Activated naive CD4-positive, alpha-beta T cell treated with anti-CD3 and anti-CD28 coated beads, Interleukin-2, amount 50 U/mL, for 24 hours (primary cell): Measurements from ENCODE around the gene NKD1.

Experiments
- H3K27ac Mint-ChIP-seq: one replicate; pipeline ENCODE4 v1.8.0; 2021; ENCODE audit warnings: mild to moderate bottlenecking, mixed read lengths
- H3K27me3 Mint-ChIP-seq: one replicate; pipeline ENCODE4 v1.8.0; 2021; ENCODE audit warnings: mixed read lengths
- H3K36me3 Mint-ChIP-seq: one replicate; pipeline ENCODE4 v1.8.0; 2021; ENCODE audit warnings: mixed read lengths
- H3K4me1 Mint-ChIP-seq: one replicate; pipeline ENCODE4 v1.8.0; 2021; ENCODE audit warnings: mixed read lengths
- H3K4me3 Mint-ChIP-seq: one replicate; pipeline ENCODE4 v1.8.0; 2021; ENCODE audit warnings: mild to moderate bottlenecking, mixed read lengths
- H3K9me3 Mint-ChIP-seq: one replicate; pipeline ENCODE4 v1.8.0; 2021; ENCODE audit warnings: mixed read lengths

The NKD1 gene

DNA sequence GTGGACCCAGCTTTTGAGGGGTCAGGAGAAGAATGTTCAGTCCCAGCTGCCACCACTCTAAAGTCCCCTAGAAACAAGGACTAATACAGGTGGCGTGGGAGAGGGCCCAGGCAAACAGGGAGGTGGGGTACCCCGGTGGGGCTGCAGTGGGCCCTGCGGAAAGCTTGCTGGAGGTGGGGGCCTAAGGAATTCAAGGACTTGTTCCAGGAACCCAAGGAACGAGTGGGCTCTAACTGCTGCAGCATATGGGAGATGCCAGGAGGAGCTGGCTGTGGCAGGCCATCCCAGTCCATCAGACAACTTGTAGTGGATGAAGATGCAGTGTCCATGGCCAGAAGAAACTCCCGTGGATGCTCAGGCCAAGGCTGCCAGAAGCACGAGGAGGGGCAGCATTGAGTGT lies 122.3 kb downstream of the NKD1 start:
- Mint-ChIP-seq H3K27ac (no peak overlapping the region), H3K4me3 (no peak overlapping the region), H3K27me3 (no peaks in the 10 kb centered on the region), H3K9me3 (no peaks in the 10 kb centered on the region), H3K4me1 (peaks cover 35% of the 10 kb centered on the region), H3K36me3 (peaks cover 25% of the 10 kb centered on the region)

DNA sequence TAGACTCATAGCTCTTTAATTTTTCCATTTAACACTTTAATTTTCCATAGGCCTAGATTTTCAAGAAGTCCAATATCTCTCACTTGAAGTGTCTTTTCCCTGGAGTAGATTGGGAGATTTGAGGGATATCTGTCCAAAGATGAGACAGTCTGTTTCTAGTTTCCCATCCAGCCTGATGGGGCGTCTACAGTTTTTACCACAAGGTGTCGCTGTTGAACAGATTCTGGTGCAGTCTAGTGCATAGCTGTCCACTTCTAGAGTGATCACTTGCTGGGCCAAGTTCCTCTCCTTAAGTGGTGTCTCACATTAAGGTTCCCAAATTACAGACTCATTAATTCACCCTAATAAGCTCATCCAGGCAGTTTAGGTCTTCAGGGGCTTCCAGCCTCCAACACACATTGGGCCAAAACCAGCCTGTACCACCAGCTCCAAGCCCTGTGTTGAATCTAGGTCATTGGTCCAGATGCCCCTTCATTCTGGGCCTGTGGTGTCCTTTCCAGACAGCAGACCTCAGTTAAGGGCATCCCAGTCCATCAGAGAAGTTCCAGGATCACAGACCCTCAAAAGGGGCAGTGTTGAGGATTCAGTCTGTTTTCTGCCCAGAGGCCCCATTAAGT lies 123.6 kb downstream of the NKD1 start:
- H3K36me3 Mint-ChIP-seq: peaks cover 31% of the 10 kb centered on the region
- H3K9me3 Mint-ChIP-seq: no peaks in the 10 kb centered on the region
- H3K4me3 Mint-ChIP-seq: no peak overlapping the region
- H3K27me3 Mint-ChIP-seq: no peaks in the 10 kb centered on the region
- H3K27ac Mint-ChIP-seq: peak overlapping the region; percentile 69
- H3K4me1 Mint-ChIP-seq: peaks cover 30% of the 10 kb centered on the region

DNA sequence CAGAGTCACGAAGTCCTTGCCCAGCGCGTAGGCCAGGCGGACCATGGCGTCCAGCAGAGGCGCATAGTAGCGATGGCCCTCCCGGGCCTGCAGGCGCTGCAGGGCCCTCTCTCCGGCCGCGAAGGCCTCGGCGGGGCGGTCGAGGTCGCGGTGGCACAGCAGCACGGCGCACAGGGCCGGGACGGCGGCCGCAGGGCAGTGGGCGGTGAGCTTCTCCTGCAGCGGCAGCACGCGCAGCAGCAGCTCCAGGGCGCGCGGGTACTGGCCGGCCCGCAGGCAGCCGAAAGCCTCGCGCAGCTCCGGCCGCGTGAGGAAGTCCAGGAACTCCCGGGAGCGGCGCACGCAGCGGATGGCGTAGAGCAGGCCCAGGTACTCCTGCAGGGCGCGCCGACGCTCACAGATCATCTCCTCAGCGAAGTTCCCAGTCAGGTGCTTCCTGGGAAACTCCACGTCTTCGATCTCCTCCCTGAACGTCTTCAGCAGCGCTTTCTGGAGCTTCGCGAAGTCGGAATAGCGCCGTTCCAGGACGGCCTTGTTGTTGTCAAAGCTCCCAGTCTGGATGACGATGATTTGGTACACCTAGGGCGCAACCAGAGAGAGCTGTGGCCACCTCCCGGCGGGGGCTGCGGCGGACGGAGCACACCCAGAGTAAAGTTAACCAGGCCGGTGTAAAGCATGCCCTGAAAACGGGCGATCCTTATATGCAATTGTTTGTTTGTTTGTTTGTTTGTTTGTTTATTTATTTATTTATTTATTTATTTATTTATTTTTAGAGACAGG lies 125.5 kb downstream of the NKD1 start:
- Mint-ChIP-seq H3K4me1 (peaks cover 31% of the 10 kb centered on the region), H3K9me3 (no peaks in the 10 kb centered on the region), H3K27ac (no peak overlapping the region), H3K36me3 (peaks cover 32% of the 10 kb centered on the region), H3K4me3 (no peak overlapping the region), H3K27me3 (no peaks in the 10 kb centered on the region)

DNA sequence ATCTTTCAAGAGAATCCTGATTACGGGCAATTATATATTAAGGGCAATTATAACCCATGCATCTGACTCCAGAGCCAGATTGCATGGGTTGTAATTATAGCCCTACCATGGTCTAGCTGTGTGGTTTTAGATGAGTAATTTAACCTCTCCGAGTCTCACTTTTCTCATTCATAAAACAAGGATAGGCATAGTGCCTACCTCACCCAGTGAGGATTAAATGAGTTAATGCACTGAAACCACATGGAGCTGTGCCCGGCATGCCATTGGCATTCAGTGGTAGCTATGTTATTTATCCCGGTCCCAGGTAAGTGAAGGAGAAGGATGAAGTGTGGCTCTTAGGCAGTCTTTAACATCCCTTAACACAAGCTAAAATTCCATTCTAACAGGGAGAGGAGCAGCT lies 126.6 kb downstream of the NKD1 start:
- peaks cover 41% of the 10 kb centered on the region for H3K4me1 Mint-ChIP-seq
- no peak overlapping the region for H3K27ac Mint-ChIP-seq
- no peak overlapping the region for H3K4me3 Mint-ChIP-seq
- no peaks in the 10 kb centered on the region for H3K9me3 Mint-ChIP-seq
- H3K36me3 Mint-ChIP-seq: peaks cover 32% of the 10 kb centered on the region
- no peaks in the 10 kb centered on the region for H3K27me3 Mint-ChIP-seq

- peaks cover 32% of the 10 kb centered on the region for H3K36me3 Mint-ChIP-seq
- no peaks in the 10 kb centered on the region for H3K27me3 Mint-ChIP-seq
- H3K4me3 Mint-ChIP-seq: no peak overlapping the region
- peak overlapping the region; percentile 92 for H3K27ac Mint-ChIP-seq
- no peaks in the 10 kb centered on the region for H3K9me3 Mint-ChIP-seq
- H3K4me1 Mint-ChIP-seq: peaks cover 48% of the 10 kb centered on the region
These were observed 127.8 kb downstream of the NKD1 start for GRCh38 chr16:50675686-50676610.

DNA sequence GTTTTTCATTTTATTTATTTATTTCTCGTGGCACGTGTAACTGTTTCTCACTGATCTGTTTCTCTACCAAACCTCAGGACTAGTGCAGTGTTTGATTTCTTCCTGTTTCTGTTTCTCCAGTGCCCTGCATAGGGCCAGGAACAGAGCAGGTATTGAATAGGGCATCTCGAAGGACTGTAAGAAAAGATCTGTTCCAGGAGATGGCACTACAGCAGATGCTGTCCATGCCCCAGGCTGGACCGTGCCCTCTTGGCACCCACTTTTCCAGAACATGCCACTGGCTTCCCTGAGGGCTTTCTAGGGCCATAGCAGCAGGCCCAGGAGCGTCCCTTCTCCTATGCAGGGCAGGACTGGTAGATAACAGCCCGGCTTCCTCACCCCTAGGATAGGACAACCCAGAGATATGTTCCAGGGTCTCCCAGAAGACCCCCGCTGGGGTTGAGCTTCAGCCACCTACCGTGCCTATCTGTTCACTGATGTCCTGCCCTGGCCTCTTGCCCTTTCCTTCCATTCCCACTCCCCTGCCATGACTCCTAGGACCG lies 128.6 kb downstream of the NKD1 start:
- Mint-ChIP-seq H3K27ac (peak overlapping the region; percentile 92), H3K4me3 (no peak overlapping the region), H3K9me3 (no peaks in the 10 kb centered on the region), H3K27me3 (no peaks in the 10 kb centered on the region), H3K36me3 (peaks cover 26% of the 10 kb centered on the region), H3K4me1 (peaks cover 47% of the 10 kb centered on the region)

DNA sequence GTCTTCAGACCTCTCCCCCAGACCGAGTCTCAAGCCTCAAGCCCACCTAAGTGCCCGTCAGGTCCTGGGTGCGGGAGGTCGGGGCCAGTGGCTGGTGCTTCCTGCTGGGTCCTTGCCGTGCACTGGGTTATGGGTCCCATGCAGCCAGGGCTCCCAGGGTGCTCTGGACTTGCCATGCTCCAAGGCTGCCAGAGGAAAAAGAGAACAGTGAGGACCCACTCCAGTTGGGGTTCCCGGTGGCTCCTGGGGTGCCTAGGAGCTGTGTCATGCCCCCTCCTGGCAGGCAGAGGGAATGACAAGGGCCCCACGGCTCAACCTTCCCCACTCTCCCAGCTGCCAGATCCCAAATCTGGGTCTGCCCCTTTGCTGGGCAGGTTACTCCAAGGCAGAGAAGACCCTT lies 129.2 kb downstream of the NKD1 start:
- Mint-ChIP-seq H3K36me3 (peaks cover 23% of the 10 kb centered on the region), H3K4me1 (peaks cover 52% of the 10 kb centered on the region)

GRCh38 chr16:50678531-50678930 lies 130.3 kb downstream of the NKD1 start:
- Mint-ChIP-seq H3K4me3 (peak overlapping the region; percentile 75), H3K27me3 (no peaks in the 10 kb centered on the region), H3K36me3 (peaks cover 15% of the 10 kb centered on the region), H3K9me3 (no peaks in the 10 kb centered on the region), H3K4me1 (peaks cover 63% of the 10 kb centered on the region), H3K27ac (peak overlapping the region; percentile 92)

More for the DNA sequence above, 129.2 kb downstream of the NKD1 start:
- H3K27me3 Mint-ChIP-seq: no peaks in the 10 kb centered on the region
- H3K9me3 Mint-ChIP-seq: no peaks in the 10 kb centered on the region
- peak overlapping the region; percentile 92 for H3K27ac Mint-ChIP-seq
- no peak overlapping the region for H3K4me3 Mint-ChIP-seq

- H3K4me1 Mint-ChIP-seq: peaks cover 70% of the 10 kb centered on the region
- peaks cover 12% of the 10 kb centered on the region for H3K36me3 Mint-ChIP-seq
- H3K9me3 Mint-ChIP-seq: no peaks in the 10 kb centered on the region
- H3K4me3 Mint-ChIP-seq: peak overlapping the region; percentile 87
- no peaks in the 10 kb centered on the region for H3K27me3 Mint-ChIP-seq
- H3K27ac Mint-ChIP-seq: peak overlapping the region; percentile 92
These were observed 131.1 kb downstream of the NKD1 start for GRCh38 chr16:50679266-50679665.

DNA sequence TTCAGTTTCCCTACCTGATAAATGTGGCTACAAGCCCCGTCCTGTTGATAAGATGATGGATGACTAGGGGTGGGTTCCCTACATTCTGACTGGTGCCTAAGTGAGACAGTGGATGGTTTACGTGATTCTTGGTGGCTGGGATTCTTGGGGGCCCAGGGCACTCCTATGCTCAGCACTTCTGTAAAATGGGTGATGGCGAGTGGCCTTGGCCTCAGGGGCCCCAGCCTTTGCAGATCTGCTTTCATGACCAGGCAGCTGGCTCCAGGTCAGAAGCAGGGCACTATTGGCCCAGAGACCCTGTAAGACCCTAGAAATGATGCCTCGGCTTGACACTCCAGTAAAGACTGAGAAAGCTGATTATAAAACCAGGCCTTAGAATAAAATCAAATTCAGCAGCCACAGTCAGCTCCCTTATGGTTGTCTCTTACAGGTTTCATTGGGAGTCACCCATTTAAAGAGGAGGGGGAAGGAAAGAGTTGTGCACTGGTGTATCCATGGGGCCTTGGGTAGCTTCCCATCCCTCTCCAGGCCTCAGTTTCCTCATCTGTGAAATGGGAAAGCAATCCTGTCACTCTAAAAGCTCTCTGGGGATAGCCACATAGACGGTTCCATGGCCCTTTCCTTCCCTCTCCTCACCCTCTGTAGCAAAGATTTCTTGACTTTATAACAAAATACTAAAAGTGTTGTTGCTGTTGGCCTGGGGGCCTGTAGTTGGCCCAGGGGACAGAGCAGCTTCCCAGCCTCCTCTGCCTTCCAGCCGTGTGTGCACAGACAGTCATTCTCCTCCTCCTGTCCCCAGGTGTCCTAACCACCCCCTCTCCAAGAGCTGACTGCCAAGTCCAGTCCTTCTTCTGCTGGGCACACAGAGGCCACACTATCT lies 131.7 kb downstream of the NKD1 start:
- H3K27ac Mint-ChIP-seq: peak overlapping the region; percentile 88
- H3K4me1 Mint-ChIP-seq: peaks cover 77% of the 10 kb centered on the region
- peaks cover 10% of the 10 kb centered on the region for H3K36me3 Mint-ChIP-seq
- H3K9me3 Mint-ChIP-seq: no peaks in the 10 kb centered on the region
- peak overlapping the region; percentile 87 for H3K4me3 Mint-ChIP-seq
- no peaks in the 10 kb centered on the region for H3K27me3 Mint-ChIP-seq

DNA sequence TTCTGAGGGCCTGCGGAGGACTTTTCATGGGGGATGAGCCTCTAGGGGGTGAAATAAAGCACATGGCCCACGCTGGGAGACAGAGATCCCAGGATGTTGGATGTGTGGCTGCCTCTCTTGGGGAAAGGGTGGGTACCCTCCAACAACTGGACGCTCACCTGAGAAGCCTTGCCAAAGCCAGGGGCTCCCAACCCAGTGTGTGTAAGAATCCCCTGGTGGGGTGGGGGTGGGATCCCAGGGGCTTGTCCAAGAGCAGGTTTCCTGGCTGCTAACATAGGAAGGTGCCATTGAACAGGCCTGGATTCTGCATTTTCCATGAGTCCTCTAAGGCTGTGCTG lies 132.3 kb downstream of the NKD1 start:
- Mint-ChIP-seq H3K27me3 (no peaks in the 10 kb centered on the region), H3K4me1 (peaks cover 83% of the 10 kb centered on the region), H3K27ac (peak overlapping the region; percentile 88), H3K4me3 (peak overlapping the region; percentile 87), H3K9me3 (no peaks in the 10 kb centered on the region), H3K36me3 (peaks cover 7% of the 10 kb centered on the region)

DNA sequence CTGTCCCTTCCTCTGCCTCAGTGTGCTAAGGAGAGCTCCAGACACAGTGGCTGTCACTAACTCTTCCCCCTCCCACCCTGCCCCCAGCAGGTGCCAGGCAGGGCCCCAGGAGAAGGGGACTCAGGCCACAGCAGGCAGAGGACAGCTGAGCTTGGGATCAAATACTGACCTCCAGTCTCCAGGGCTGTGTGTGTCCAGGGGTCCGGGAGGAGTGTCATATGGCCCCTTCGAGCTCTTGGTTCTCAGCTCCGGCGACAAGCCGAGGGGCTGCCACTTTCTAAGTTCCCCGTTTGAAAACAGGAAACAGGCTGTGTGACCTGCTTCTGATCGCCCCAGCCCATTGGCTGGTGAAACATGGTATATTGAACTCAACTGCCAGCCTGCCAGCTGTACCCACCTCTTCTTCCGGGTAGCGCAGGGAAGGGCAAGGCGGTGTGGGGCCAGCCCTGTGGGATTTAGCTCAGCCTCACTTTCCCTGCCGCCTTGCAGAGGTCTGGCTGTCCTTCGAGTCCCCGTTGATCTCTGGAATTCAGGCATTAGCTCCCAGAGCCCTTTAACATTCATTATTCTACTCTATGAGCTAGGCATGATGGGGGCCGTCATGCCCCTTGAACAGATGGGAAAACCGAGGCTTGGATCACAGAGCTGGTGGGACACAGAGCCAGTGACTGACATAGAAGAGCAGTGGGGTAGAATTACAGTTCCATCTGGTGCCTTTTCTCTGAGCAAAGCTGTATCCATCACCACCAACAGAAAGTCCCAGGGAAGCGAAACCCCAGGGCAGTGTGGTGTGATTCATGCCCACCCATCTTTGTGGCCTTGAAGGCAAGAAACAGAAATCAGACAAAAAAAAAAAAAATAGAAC lies 133.1 kb downstream of the NKD1 start, which contains the start of gene SNX20:
Gene SNX20, minus strand, starts transcription at position 292 of the 865 bp plus-strand sequence. CDS start 3,786 bp downstream, outside the sequence.
- peak within 1 kb of the TSS; percentile 87 for H3K4me3 Mint-ChIP-seq
- peaks cover 87% of the 10 kb centered on the region for H3K4me1 Mint-ChIP-seq
- peaks cover 4% of the 10 kb centered on the region for H3K36me3 Mint-ChIP-seq
- H3K9me3 Mint-ChIP-seq: no peaks in the 10 kb centered on the region
- H3K27me3 Mint-ChIP-seq: no peaks in the 10 kb centered on the region
- peak within 1 kb of the TSS; percentile 94 for H3K27ac Mint-ChIP-seq

DNA sequence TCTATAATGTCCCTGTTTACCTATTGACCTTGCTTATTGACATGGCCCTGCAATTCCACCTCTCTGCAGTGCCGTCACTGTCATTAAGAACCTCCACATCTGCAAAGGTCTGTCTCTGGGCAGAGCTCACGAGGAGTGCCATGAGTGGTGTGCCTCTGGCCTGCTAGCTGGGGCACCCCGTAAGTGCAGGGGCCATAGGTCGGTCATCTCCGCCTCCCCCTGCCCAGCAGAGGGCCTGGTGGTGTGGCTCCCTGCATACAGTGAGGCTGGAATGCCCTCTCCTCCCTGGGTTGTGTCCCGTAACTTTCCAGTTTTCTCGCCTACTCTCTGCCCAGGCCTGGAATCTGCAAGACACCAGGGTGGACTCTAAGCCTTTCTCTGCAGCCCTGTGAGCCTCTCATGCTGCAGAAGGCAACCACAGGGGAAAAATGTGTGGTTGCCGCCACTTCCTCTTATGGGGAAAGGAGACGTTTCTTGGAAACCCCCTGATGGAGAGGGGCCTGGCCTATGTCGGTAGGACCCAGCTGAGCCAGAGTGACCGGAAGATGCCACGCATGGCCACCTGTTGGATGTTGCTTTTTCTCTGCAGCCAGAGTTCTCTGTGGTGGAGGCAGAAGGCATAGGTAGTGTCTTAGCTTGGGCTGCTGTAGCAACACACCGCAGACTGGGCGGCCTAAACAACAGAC lies 135.6 kb downstream of the NKD1 start:
- Mint-ChIP-seq H3K9me3 (no peaks in the 10 kb centered on the region), H3K36me3 (no peaks in the 10 kb centered on the region), H3K4me3 (peak overlapping the region; percentile 53), H3K4me1 (peaks cover 66% of the 10 kb centered on the region), H3K27me3 (no peaks in the 10 kb centered on the region), H3K27ac (peak overlapping the region; percentile 87)
